MM.1S (cell line): ENCODE measurements around the gene C3orf49.
A peak's percentile ranks its signal among the peaks of the same experiment; 100 is the strongest.

ENCODE experiments used
- DNase-seq: peaks from one replicate; pipeline ENCODE4 v3.0.0-alpha.2; 2015
- H2AFZ ChIP-seq: fragments of 300-600 bp; sonication (generic); 2 replicates; pipeline ENCODE4 v1.6.0; 2016; ENCODE audit warnings: antibody characterized with exemption, low read length
- H3F3A ChIP-seq: fragments of 300-600 bp; sonication (generic); 2 replicates; pipeline ENCODE4 v1.6.1; 2016; ENCODE audit warnings: mild to moderate bottlenecking, antibody characterized with exemption, low read length, moderate library complexity, mixed read lengths; ENCODE audit not compliant: insufficient read depth
- H3K27ac ChIP-seq: fragments of 300-600 bp; sonication (generic); 2 replicates; pipeline ENCODE4 v1.5.1; 2016; ENCODE audit warnings: mild to moderate bottlenecking, low read length
- H3K27me3 ChIP-seq: fragments of 300-600 bp; sonication (generic); replicated peaks from 2 replicates; pipeline ENCODE4 v1.6.0; 2016; ENCODE audit warnings: low read length; ENCODE audit not compliant: insufficient read depth
- H3K36me3 ChIP-seq: fragments of 300-600 bp; sonication (generic); replicated peaks from 2 replicates; pipeline ENCODE4 v1.6.1; 2016; ENCODE audit warnings: mild to moderate bottlenecking, low read length, mixed read lengths; ENCODE audit not compliant: insufficient read depth
- H3K4me1 ChIP-seq: fragments of 300-600 bp; sonication (generic); 2 replicates; pipeline ENCODE4 v1.6.1; 2016; ENCODE audit warnings: low read length, mixed read lengths
- H3K4me2 ChIP-seq: fragments of 300-600 bp; sonication (generic); 2 replicates; pipeline ENCODE4 v1.6.0; 2016; ENCODE audit warnings: low read depth, low read length
- H3K4me3 ChIP-seq: fragments of 300-600 bp; sonication (generic); 2 replicates; pipeline ENCODE4 v1.5.1; 2016; ENCODE audit warnings: low read length, mixed read lengths
- H3K79me2 ChIP-seq: fragments of 300-600 bp; sonication (generic); 2 replicates; pipeline ENCODE4 v1.6.1; 2016; ENCODE audit warnings: mixed run types, low read length, mixed read lengths
- H3K9ac ChIP-seq: fragments of 300-600 bp; sonication (generic); 2 replicates; pipeline ENCODE4 v1.6.1; 2016; ENCODE audit warnings: low read length, mixed read lengths
- H3K9me2 ChIP-seq: fragments of 300-600 bp; sonication (generic); replicated peaks from 2 replicates; pipeline ENCODE4 v1.6.1; 2016; ENCODE audit warnings: mild to moderate bottlenecking, low read length, mixed read lengths; ENCODE audit not compliant: insufficient read depth
- H3K9me3 ChIP-seq: fragments of 300-600 bp; sonication (generic); replicated peaks from 2 replicates; pipeline ENCODE4 v1.6.1; 2016; ENCODE audit warnings: mild to moderate bottlenecking, low read length, mixed read lengths; ENCODE audit not compliant: insufficient read depth
- H4K20me1 ChIP-seq: fragments of 300-600 bp; sonication (generic); 2 replicates; pipeline ENCODE4 v1.6.1; 2016; ENCODE audit warnings: mild to moderate bottlenecking, low read length, moderate library complexity, mixed read lengths; ENCODE audit not compliant: insufficient read depth
- EZH2 ChIP-seq: fragments of 300-600 bp; sonication (generic); optimal IDR thresholded peaks from 2 replicates; pipeline ENCODE3; 2017; ENCODE audit warnings: low read depth, mild to moderate bottlenecking, antibody characterized with exemption, low read length, mixed read lengths
- EZH2phosphoT487 ChIP-seq: fragments of 300-600 bp; sonication (generic); IDR thresholded peaks from 2 replicates; pipeline ENCODE4 v1.6.1; 2018; ENCODE audit warnings: antibody characterized with exemption, low read length
- TF ChIP-seq, protein P1 (sequence below): fragments of 300-600 bp; sonication (generic); IDR thresholded peaks from 2 replicates; pipeline ENCODE4 v1.5.1; 2016; ENCODE audit warnings: antibody characterized with exemption, low read length, mixed read lengths

Gene C3orf49

GRCh38 chr3:63862804-63863149 lies 43.7 kb downstream of the C3orf49 start:
- peak overlapping the region; percentile 97 for H2AFZ ChIP-seq
- H4K20me1 ChIP-seq = no peaks in the 10 kb centered on the region
- no peak for TF ChIP-seq EZH2

GRCh38 chr3:63863150-63864007 lies 44.3 kb downstream of the C3orf49 start, which contains the start of the genes ATXN7 and THOC7:
Gene ATXN7, plus strand, starts transcription at chr3:63863867. Its CDS starts 48,732 bp downstream, at chr3:63912599.
Gene THOC7, minus strand, starts transcription at chr3:63863805. Its CDS starts 15 bp downstream, at chr3:63863790.
- Histone ChIP-seq H3K4me1 (peaks cover 13% of the 10 kb centered on the region), H3K79me2 (peaks cover 87% of the 10 kb centered on the region), H4K20me1 (no peaks in the 10 kb centered on the region), H3F3A (no peaks in the 10 kb centered on the region), H3K36me3 (no peaks in the 10 kb centered on the region), H3K4me3 (peak within 1 kb of the TSS; percentile 95), H3K27me3 (no peaks in the 10 kb centered on the region), H3K9me2 (no peaks in the 10 kb centered on the region), H3K27ac (peak within 1 kb of the TSS; percentile 44; the same call in 1 of the 2 replicates), H2AFZ (peak within 1 kb of the TSS; percentile 97), H3K9me3 (no peaks in the 10 kb centered on the region), H3K4me2 (peak within 1 kb of the TSS; percentile 91), H3K9ac (peak within 1 kb of the TSS; percentile 93)
- TF ChIP-seq EZH2phosphoT487 (no peak), EZH2 (no peak)
- TF ChIP-seq, protein P1, sequence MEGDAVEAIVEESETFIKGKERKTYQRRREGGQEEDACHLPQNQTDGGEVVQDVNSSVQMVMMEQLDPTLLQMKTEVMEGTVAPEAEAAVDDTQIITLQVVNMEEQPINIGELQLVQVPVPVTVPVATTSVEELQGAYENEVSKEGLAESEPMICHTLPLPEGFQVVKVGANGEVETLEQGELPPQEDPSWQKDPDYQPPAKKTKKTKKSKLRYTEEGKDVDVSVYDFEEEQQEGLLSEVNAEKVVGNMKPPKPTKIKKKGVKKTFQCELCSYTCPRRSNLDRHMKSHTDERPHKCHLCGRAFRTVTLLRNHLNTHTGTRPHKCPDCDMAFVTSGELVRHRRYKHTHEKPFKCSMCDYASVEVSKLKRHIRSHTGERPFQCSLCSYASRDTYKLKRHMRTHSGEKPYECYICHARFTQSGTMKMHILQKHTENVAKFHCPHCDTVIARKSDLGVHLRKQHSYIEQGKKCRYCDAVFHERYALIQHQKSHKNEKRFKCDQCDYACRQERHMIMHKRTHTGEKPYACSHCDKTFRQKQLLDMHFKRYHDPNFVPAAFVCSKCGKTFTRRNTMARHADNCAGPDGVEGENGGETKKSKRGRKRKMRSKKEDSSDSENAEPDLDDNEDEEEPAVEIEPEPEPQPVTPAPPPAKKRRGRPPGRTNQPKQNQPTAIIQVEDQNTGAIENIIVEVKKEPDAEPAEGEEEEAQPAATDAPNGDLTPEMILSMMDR = no peak
- peak; percentile 67 for DNase-seq

More at GRCh38 chr3:63862804-63863149, 43.7 kb downstream of the C3orf49 start:
- Histone ChIP-seq H3K27me3 (no peaks in the 10 kb centered on the region), H3K9me3 (no peaks in the 10 kb centered on the region), H3K4me3 (peak overlapping the region; percentile 95), H3K4me1 (peaks cover 13% of the 10 kb centered on the region), H3K36me3 (no peaks in the 10 kb centered on the region), H3K9me2 (no peaks in the 10 kb centered on the region), H3K27ac (no peak overlapping the region), H3K79me2 (peaks cover 85% of the 10 kb centered on the region), H3K4me2 (peak overlapping the region; percentile 91), H3K9ac (peak overlapping the region; percentile 93), H3F3A (no peaks in the 10 kb centered on the region)
- no peak for DNase-seq

DNA sequence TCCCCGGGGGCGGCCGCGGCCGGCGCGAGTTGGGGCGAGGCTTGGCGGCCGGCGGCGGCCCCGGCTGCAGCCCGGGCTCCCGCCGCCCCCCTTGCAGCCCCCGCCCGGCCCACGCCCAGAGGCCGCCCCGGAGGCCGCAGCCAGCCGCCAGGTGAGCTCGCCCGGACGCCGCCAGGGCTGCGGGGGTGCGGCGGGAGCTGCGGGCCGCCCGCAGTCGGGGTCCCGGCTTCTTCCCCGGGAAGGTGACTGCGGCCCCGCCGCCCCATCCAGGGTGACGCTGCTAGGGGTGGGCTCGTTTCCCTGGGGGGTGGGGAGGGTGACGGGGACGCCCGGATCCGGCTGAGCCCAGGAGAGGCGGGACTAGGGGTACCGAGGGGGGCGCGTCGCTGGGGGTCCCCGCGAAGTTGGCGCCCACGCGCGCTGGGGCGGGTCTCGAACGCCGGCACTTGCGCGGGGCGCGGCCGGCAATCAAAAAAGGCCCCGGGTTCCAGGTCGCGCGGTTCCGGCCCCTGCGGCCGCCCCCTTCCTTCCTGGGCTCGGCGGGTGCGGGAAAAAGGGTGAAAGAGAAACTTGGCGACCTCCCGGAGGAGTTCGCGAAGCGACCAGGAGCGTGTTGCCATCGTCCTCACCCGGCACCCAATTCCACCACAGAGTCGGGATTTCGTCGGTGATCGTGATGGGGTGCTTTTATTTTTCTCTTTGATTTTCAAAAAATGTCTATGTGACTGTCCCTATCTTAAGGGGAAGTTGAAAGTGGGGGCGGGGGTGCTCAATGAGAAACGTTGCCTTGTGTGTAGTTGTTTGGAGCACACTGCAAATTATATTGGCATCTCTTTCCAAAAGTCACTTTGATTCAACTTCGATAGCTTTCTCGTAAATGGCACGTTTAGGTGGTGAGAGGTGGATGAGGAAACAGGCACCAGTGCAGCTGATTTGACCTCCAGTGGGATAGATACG lies 45.2 kb downstream of the C3orf49 start:
- peak overlapping the region; percentile 88 for H2AFZ ChIP-seq
- TF ChIP-seq EZH2 = no peak
- TF ChIP-seq EZH2phosphoT487 = no peak
- H4K20me1 ChIP-seq = no peaks in the 10 kb centered on the region
- peak overlapping the region; percentile 59 for H3K4me3 ChIP-seq
- no peaks in the 10 kb centered on the region for H3K9me2 ChIP-seq
- H3K9ac ChIP-seq = peak overlapping the region; percentile 88
- H3K79me2 ChIP-seq = peaks cover 87% of the 10 kb centered on the region
- peak; percentile 45 for DNase-seq
- H3K27me3 ChIP-seq = no peaks in the 10 kb centered on the region
- peak overlapping the region; percentile 80 for H3K4me2 ChIP-seq
- peaks cover 13% of the 10 kb centered on the region for H3K4me1 ChIP-seq
- H3F3A ChIP-seq = no peaks in the 10 kb centered on the region
- H3K36me3 ChIP-seq = no peaks in the 10 kb centered on the region
- no peaks in the 10 kb centered on the region for H3K9me3 ChIP-seq
- H3K27ac ChIP-seq = peak overlapping the region; percentile 44; the same call in 1 of the 2 replicates

DNA sequence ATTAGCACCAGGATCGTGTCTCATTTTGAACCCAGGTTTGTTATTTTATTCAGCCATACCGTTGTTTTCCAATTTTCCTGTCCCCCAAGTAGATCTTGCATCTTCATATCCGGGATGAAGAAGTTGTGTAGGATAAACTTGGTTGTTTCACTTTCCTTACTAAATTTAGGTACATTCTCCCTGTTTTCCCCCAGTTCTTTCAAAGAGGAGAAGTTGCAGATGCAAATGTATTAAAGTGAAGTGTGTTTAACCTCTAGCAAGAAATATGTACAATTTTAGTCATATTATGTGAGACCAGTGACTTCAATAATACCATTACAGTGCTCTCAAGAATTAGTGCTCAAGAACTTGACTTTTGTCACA lies 45.8 kb downstream of the C3orf49 start:
- Histone ChIP-seq H3K4me1 (peaks cover 13% of the 10 kb centered on the region), H3K9me2 (no peaks in the 10 kb centered on the region), H3K9me3 (no peaks in the 10 kb centered on the region), H4K20me1 (no peaks in the 10 kb centered on the region), H3K36me3 (no peaks in the 10 kb centered on the region), H3K4me2 (peak overlapping the region; percentile 80), H3K9ac (peak overlapping the region; percentile 88; the same call in 1 of the 2 replicates), H3K79me2 (peaks cover 87% of the 10 kb centered on the region), H3K27ac (peak overlapping the region; percentile 44; the same call in 1 of the 2 replicates), H2AFZ (peak overlapping the region; percentile 88; the same call in 1 of the 2 replicates), H3F3A (no peaks in the 10 kb centered on the region), H3K4me3 (peak overlapping the region; percentile 59), H3K27me3 (no peaks in the 10 kb centered on the region)
- TF ChIP-seq EZH2phosphoT487 (no peak), EZH2 (no peak)
- TF ChIP-seq, protein P1 = no peak
- no peak for DNase-seq
